Neural progenitor cell (in vitro differentiated cells): ENCODE results near the gene PRICKLE1.

Source experiments
- EZH2 ChIP-seq: fragments of 200-600 bp; sonication (generic); IDR thresholded peaks from 2 replicates; pipeline ENCODE4 v1.6.1; 2017; ENCODE audit warnings: antibody characterized with exemption, mild to moderate bottlenecking, moderate library complexity
- TF ChIP-seq, protein P1 (sequence below): fragments of 200-600 bp; sonication (generic); IDR thresholded peaks from 2 replicates; pipeline ENCODE4 v1.5.1; 2017; ENCODE audit warnings: antibody characterized with exemption, mild to moderate bottlenecking

DNA sequence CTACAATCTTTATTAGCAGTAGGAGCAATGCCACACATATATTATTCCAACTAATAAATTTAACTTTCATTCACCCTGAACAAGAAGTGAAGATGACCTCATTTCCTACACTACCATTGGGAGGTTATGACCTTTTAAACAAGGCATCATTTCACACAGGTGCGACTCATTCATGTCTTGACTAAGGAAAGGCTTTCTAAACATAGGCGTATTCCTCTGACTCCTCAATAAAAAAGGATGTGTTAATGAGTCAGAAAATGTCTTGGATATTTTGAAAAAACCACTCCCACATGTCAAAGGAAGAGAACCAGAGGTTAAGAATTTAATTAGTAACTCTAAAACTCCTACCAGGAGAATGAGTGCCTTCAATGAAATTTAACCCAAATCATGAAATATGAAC, 115.2 kb downstream of the PRICKLE1 start:
- TF ChIP-seq, protein P1, sequence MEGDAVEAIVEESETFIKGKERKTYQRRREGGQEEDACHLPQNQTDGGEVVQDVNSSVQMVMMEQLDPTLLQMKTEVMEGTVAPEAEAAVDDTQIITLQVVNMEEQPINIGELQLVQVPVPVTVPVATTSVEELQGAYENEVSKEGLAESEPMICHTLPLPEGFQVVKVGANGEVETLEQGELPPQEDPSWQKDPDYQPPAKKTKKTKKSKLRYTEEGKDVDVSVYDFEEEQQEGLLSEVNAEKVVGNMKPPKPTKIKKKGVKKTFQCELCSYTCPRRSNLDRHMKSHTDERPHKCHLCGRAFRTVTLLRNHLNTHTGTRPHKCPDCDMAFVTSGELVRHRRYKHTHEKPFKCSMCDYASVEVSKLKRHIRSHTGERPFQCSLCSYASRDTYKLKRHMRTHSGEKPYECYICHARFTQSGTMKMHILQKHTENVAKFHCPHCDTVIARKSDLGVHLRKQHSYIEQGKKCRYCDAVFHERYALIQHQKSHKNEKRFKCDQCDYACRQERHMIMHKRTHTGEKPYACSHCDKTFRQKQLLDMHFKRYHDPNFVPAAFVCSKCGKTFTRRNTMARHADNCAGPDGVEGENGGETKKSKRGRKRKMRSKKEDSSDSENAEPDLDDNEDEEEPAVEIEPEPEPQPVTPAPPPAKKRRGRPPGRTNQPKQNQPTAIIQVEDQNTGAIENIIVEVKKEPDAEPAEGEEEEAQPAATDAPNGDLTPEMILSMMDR = no peak
- no peak for TF ChIP-seq EZH2
